SK-N-SH (cell line): Measurements from ENCODE around the gene CUBN.

Experiments used
- CTCF ChIP-seq: fragments of 200-600 bp; sonication (generic); IDR thresholded peaks from 2 replicates; pipeline ENCODE4 v1.6.1; 2017; ENCODE audit warnings: antibody characterized with exemption, mild to moderate bottlenecking, moderate library complexity
- EP300 ChIP-seq, 2 experiments: IDR thresholded peaks; 2 replicates each; pipeline versions ENCODE4 v1.4.0 to v1.6.1; 2012; ENCODE audit warnings: borderline replicate concordance in 1 of 2, low read depth in 1 of 2, low read length in 1 of 2
- EZH2phosphoT487 ChIP-seq: fragments of 200-600 bp; sonication (generic); IDR thresholded peaks from 2 replicates; pipeline ENCODE4 v1.6.1; 2017; ENCODE audit warnings: low read depth, mixed run types, mild to moderate bottlenecking, antibody characterized with exemption, moderate library complexity, borderline replicate concordance
- POLR2AphosphoS5 ChIP-seq: IDR thresholded peaks from 2 replicates; pipeline ENCODE4 v1.6.1; 2012; ENCODE audit warnings: low read depth, low read length
- SIN3A ChIP-seq: IDR thresholded peaks from 2 replicates; pipeline ENCODE4 v1.6.1; 2012; ENCODE audit warnings: low read depth, mild to moderate bottlenecking, low read length, moderate library complexity, borderline replicate concordance
- SMC3 ChIP-seq: IDR thresholded peaks from 2 replicates; pipeline ENCODE4 v1.6.1; 2012; ENCODE audit warnings: low read depth, low read length, improper control_type of control experiment
- TAF1 ChIP-seq: IDR thresholded peaks from 2 replicates; pipeline ENCODE4 v1.6.1; 2012; ENCODE audit warnings: low read depth, mild to moderate bottlenecking, low read length, moderate library complexity, borderline replicate concordance
- USF2 ChIP-seq: fragments of 150-350 bp; IDR thresholded peaks from 2 replicates; pipeline ENCODE4 v1.6.1; 2017; ENCODE audit warnings: antibody characterized with exemption, low read length, low read depth, borderline replicate concordance

- TF ChIP-seq CTCF (no peak), POLR2AphosphoS5 (no peak), USF2 (no peak), SIN3A (no peak), SMC3 (no peak), TAF1 (no peak), EZH2phosphoT487 (no peak), EP300 (IDR thresholded peaks at IDR 0.05; ENCODE audit: borderline replicate concordance in 1 of 2, low read depth in 1 of 2, low read length in 1 of 2) (no peak)
Observed at GRCh38 chr10:16933783-16934182, 195.8 kb downstream of the CUBN start.
